Measurements from ENCODE around the gene OSBPL6. TPM values are rescaled to one million over a fixed set of nuclear protein-coding genes. Genes with fewer than 3 reads are reported as not detected.

OSBPL6 gene
- polyA plus RNA-seq, 1 donor (not counting 4 experiments of a cell fraction or from before 2014, with no cell fraction given): 11.6 TPM

DNA sequence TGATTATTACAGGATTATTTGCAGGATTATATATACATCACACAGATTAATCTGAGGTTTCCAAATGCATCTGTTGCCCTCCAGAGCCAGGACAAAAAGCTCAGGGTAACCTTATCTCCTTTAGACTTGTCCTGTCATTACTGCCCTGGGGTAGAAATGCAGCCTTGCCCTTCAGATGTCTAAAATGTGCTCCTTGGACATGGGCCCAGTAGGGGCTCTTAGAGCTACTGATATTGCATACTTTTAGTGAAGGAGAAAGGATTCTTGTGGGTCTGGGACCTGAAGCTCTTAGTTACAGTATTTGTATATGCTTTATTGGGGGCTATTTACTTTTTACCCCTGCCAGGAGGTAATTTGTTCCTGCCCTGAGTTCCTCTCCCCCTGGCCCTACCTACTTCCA is 200.5 kb downstream of the OSBPL6 start:
- H4K20me1 ChIP-seq (ENCODE audit: control insufficient read depth, extremely low read depth, insufficient read depth, low read length): no peaks in the 10 kb centered on the region
- H3K4me1 ChIP-seq (ENCODE audit: control insufficient read depth, extremely low read depth, insufficient read depth, low read length): no peaks in the 10 kb centered on the region
- TF ChIP-seq EZH2 (IDR thresholded peaks at IDR 0.05; ENCODE audit: low read length): no peak
- TF ChIP-seq, protein P1, sequence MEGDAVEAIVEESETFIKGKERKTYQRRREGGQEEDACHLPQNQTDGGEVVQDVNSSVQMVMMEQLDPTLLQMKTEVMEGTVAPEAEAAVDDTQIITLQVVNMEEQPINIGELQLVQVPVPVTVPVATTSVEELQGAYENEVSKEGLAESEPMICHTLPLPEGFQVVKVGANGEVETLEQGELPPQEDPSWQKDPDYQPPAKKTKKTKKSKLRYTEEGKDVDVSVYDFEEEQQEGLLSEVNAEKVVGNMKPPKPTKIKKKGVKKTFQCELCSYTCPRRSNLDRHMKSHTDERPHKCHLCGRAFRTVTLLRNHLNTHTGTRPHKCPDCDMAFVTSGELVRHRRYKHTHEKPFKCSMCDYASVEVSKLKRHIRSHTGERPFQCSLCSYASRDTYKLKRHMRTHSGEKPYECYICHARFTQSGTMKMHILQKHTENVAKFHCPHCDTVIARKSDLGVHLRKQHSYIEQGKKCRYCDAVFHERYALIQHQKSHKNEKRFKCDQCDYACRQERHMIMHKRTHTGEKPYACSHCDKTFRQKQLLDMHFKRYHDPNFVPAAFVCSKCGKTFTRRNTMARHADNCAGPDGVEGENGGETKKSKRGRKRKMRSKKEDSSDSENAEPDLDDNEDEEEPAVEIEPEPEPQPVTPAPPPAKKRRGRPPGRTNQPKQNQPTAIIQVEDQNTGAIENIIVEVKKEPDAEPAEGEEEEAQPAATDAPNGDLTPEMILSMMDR (optimal IDR thresholded peaks at IDR 0.05 in 1 of 3, IDR thresholded peaks at IDR 0.05 in 1 of 3, conservative IDR thresholded peaks at IDR 0.05 in 1 of 3; ENCODE audit: extremely low read depth in 1 of 3, insufficient read depth in 2 of 3, low read length in 3 of 3): no peak
- no peak for DNase-seq (ENCODE audit: low read depth, low spot score)
- H3K9me3 ChIP-seq (ENCODE audit: control insufficient read depth, low read depth, low read length): no peaks in the 10 kb centered on the region
- H2AFZ ChIP-seq (ENCODE audit: control insufficient read depth, low read length): no peak overlapping the region
- H3K4me3 ChIP-seq (ENCODE audit: control insufficient read depth in 2 of 3, extremely low read depth in 1 of 3, insufficient read depth in 2 of 3, low read depth in 1 of 3, low read length in 3 of 3): no peak overlapping the region
- H3K27ac ChIP-seq (ENCODE audit: control insufficient read depth, insufficient read depth, low read length): no peak overlapping the region
- no peak for FAIRE-seq
- no peak overlapping the region for H3K4me2 ChIP-seq (ENCODE audit: control insufficient read depth, extremely low read depth, insufficient read depth, low read depth, low read length)
- dilution Hi-C loops (cut with MboI; ENCODE audit: extremely low pct_ligation_motif_present, low sequenced_read_pairs): no loop called here
- H3K9me1 ChIP-seq (ENCODE audit: control insufficient read depth, extremely low read depth, insufficient read depth, low read length): no peaks in the 10 kb centered on the region
- peaks cover 0 to 2% of the 10 kb centered on the region in 2 experiments for H3K36me3 ChIP-seq (ENCODE audit: control insufficient read depth in 2 of 2, extremely low read depth in 1 of 2, insufficient read depth in 2 of 2, low read length in 2 of 2)
- H3K27me3 ChIP-seq (ENCODE audit: control insufficient read depth, extremely low read depth, insufficient read depth, low read length): no peaks in the 10 kb centered on the region
- H3K79me2 ChIP-seq (ENCODE audit: control insufficient read depth, insufficient read depth, low read length): no peaks in the 10 kb centered on the region
- no peak overlapping the region for H3K9ac ChIP-seq (ENCODE audit: control insufficient read depth, extremely low read depth, insufficient read depth, low read length)

DNA sequence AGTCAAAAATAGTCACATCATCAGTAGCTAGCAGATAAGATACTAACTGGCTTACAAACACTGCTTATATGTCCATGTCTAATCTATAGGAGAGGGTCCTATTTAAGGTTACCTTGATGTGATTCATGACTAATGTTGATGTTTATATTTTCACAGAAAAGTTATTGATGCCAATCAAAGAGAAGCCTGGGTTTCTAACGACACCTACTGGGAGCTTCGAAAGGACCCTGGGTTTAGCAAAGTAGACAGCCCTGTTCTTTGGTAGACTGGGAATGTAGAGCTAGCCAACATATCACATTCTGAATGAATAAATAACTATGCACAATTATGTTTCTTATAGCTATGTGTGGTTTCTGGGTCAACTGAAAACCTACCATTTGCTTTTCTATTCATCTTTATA is 201.0 kb downstream of the OSBPL6 start:
- Histone ChIP-seq H3K9me1 (ENCODE audit: control insufficient read depth, extremely low read depth, insufficient read depth, low read length) (no peaks in the 10 kb centered on the region), H3K27me3 (ENCODE audit: control insufficient read depth, extremely low read depth, insufficient read depth, low read length) (no peaks in the 10 kb centered on the region), H3K4me2 (ENCODE audit: control insufficient read depth, extremely low read depth, insufficient read depth, low read depth, low read length) (no peak overlapping the region), H4K20me1 (ENCODE audit: control insufficient read depth, extremely low read depth, insufficient read depth, low read length) (no peaks in the 10 kb centered on the region), H3K27ac (ENCODE audit: control insufficient read depth, insufficient read depth, low read length) (no peak overlapping the region), H3K36me3 (ENCODE audit: control insufficient read depth in 2 of 2, extremely low read depth in 1 of 2, insufficient read depth in 2 of 2, low read length in 2 of 2) (peaks cover 0 to 2% of the 10 kb centered on the region in 2 experiments), H2AFZ (ENCODE audit: control insufficient read depth, low read length) (no peak overlapping the region), H3K4me1 (ENCODE audit: control insufficient read depth, extremely low read depth, insufficient read depth, low read length) (no peaks in the 10 kb centered on the region), H3K4me3 (ENCODE audit: control insufficient read depth in 2 of 3, extremely low read depth in 1 of 3, insufficient read depth in 2 of 3, low read depth in 1 of 3, low read length in 3 of 3) (no peak overlapping the region), H3K9me3 (ENCODE audit: control insufficient read depth, low read depth, low read length) (no peaks in the 10 kb centered on the region), H3K79me2 (ENCODE audit: control insufficient read depth, insufficient read depth, low read length) (no peaks in the 10 kb centered on the region), H3K9ac (ENCODE audit: control insufficient read depth, extremely low read depth, insufficient read depth, low read length) (no peak overlapping the region)
- FAIRE-seq (no peak), DNase-seq (ENCODE audit: low read depth, low spot score) (no peak)
- dilution Hi-C loops (cut with MboI; ENCODE audit: extremely low pct_ligation_motif_present, low sequenced_read_pairs): no loop called here
- TF ChIP-seq, protein P1 (optimal IDR thresholded peaks at IDR 0.05 in 1 of 3, IDR thresholded peaks at IDR 0.05 in 1 of 3, conservative IDR thresholded peaks at IDR 0.05 in 1 of 3; ENCODE audit: extremely low read depth in 1 of 3, insufficient read depth in 2 of 3, low read length in 3 of 3): no peak
- TF ChIP-seq EZH2 (IDR thresholded peaks at IDR 0.05; ENCODE audit: low read length): no peak

Measured in keratinocyte (primary cell).